PC-9 (cell line): Measurements from ENCODE around the gene CDYL2. TPM values are rescaled to one million over a fixed set of nuclear protein-coding genes. Genes with fewer than 3 reads are reported as not detected.

Source experiments
- BruUV-seq: library from RNA; stranded (reverse); fragments of 400-500 nt; replicated peaks from 2 replicates; lab custom pipeline; 2021; lab: Mats Ljungman, UMichigan
- CTCF ChIA-PET: fragments of 300-600 bp; sonication (Branson Sonifier 250); formaldehyde crosslinking; loops from one replicate; lab custom pipeline; 2022; ENCODE audit warnings: antibody characterized with exemption; lab: Charles Lee
- POLR2A ChIA-PET: fragments of 300-600 bp; sonication (Branson Sonifier 250); formaldehyde crosslinking; loops from one replicate; lab custom pipeline; 2022; ENCODE audit warnings: antibody characterized with exemption; ENCODE audit not compliant: unreplicated experiment; lab: Charles Lee
- DNase-seq, 2 experiments: peaks; one replicate each; pipeline versions ENCODE4 v3.0.0 to v3.0.0-alpha.2; 2015 to 2022; ENCODE audit warnings: mixed read lengths in 1 of 2
- H2AFZ ChIP-seq: fragments of 200-600 bp; sonication (generic); 2 replicates; pipeline ENCODE4 v1.8.1; 2017; ENCODE audit warnings: antibody characterized with exemption
- H3F3A ChIP-seq: fragments of 200-600 bp; sonication (generic); 2 replicates; pipeline ENCODE4 v1.8.1; 2017; ENCODE audit warnings: antibody characterized with exemption, mild to moderate bottlenecking, low read depth; ENCODE audit not compliant: insufficient read depth
- H3K27ac ChIP-seq: fragments of 200-600 bp; sonication (generic); 2 replicates; pipeline ENCODE4 v1.6.1; 2016; ENCODE audit warnings: mixed run types
- H3K27me3 ChIP-seq: fragments of 200-600 bp; sonication (generic); 2 replicates; pipeline ENCODE4 v1.6.1; 2016; ENCODE audit warnings: low read depth, mixed run types; ENCODE audit not compliant: insufficient read depth
- H3K36me3 ChIP-seq: fragments of 200-600 bp; sonication (generic); 2 replicates; pipeline ENCODE4 v1.6.1; 2016; ENCODE audit warnings: low read depth, mixed run types
- H3K4me1 ChIP-seq: fragments of 200-600 bp; sonication (generic); replicated peaks from 2 replicates; pipeline ENCODE4 v1.6.1; 2016; ENCODE audit warnings: mixed run types; ENCODE audit not compliant: insufficient read depth
- H3K4me2 ChIP-seq: fragments of 200-600 bp; sonication (generic); 2 replicates; pipeline ENCODE4 v1.6.1; 2017; ENCODE audit warnings: mixed run types
- H3K4me3 ChIP-seq: fragments of 200-600 bp; sonication (generic); 2 replicates; pipeline ENCODE4 v1.6.1; 2016; ENCODE audit warnings: mixed run types
- H3K79me2 ChIP-seq: fragments of 200-600 bp; sonication (generic); 2 replicates; pipeline ENCODE4 v1.6.1; 2017; ENCODE audit warnings: low read depth, mixed run types
- H3K9me2 ChIP-seq: fragments of 200-600 bp; sonication (generic); 2 replicates; pipeline ENCODE4 v1.8.1; 2017; ENCODE audit warnings: mild to moderate bottlenecking; ENCODE audit not compliant: insufficient read depth
- H3K9me3 ChIP-seq: fragments of 200-600 bp; sonication (generic); 2 replicates; pipeline ENCODE4 v1.8.1; 2016; ENCODE audit warnings: low read depth; ENCODE audit not compliant: insufficient read depth
- H4K20me1 ChIP-seq: fragments of 200-600 bp; sonication (generic); 2 replicates; pipeline ENCODE4 v1.8.1; 2017; ENCODE audit not compliant: insufficient read depth
- EZH2 ChIP-seq: fragments of 200-600 bp; sonication (generic); IDR thresholded peaks from 2 replicates; pipeline ENCODE4 v1.8.0; 2017; ENCODE audit warnings: antibody characterized with exemption, low read depth
- intact Hi-C: fragments of 100-400 bp; cut with micrococcal nuclease; formaldehyde crosslinking; loops from one replicate; pipeline ENCODE4 v1.10.0; 2022; ENCODE audit not compliant: unreplicated experiment
- total RNA-seq: library from RNA; stranded (reverse); gene quantifications from 2 replicates; pipeline ENCODE4 v1.2.3, GENCODE V29; 2021
- TF ChIP-seq, protein P1 (sequence below): fragments of 200-600 bp; sonication (generic); conservative IDR thresholded peaks from 2 replicates; pipeline ENCODE4 v1.6.1; 2017; ENCODE audit warnings: mixed run types, antibody characterized with exemption, mild to moderate bottlenecking, moderate library complexity

The CDYL2 gene
- total RNA-seq, 1 experiment from 2014 or later, result 3.3 TPM

DNA sequence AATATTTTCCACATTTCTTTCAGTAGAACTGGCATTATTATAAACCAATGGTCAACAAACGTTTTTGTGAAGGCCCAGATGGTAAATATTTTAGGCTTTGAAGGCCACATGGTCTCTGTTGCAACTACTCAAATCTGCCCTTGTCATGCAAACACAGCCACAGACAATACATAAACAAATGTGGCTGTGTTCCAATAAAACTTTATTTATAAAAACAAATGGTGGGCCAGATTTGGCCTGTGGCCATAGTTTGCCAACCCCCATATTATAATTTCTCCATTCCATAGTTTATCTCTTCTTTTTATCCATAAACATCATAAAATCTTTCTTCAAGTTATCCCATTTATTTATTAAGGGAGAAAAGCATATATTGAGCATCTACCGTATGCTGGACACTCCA, 98.8 kb downstream of the CDYL2 start:
- Histone ChIP-seq H2AFZ (no peak overlapping the region), H3K9me2 (no peaks in the 10 kb centered on the region), H4K20me1 (no peaks in the 10 kb centered on the region), H3F3A (no peaks in the 10 kb centered on the region), H3K9me3 (no peaks in the 10 kb centered on the region), H3K27me3 (peaks cover 5% of the 10 kb centered on the region; the same call in 1 of the 2 replicates), H3K36me3 (no peaks in the 10 kb centered on the region), H3K4me3 (no peak overlapping the region), H3K27ac (no peak overlapping the region), H3K4me1 (no peaks in the 10 kb centered on the region), H3K79me2 (no peaks in the 10 kb centered on the region), H3K4me2 (no peak overlapping the region)
- BruUV-seq, result no TSS peak
- TF ChIP-seq EZH2, result no peak
- TF ChIP-seq, protein P1, sequence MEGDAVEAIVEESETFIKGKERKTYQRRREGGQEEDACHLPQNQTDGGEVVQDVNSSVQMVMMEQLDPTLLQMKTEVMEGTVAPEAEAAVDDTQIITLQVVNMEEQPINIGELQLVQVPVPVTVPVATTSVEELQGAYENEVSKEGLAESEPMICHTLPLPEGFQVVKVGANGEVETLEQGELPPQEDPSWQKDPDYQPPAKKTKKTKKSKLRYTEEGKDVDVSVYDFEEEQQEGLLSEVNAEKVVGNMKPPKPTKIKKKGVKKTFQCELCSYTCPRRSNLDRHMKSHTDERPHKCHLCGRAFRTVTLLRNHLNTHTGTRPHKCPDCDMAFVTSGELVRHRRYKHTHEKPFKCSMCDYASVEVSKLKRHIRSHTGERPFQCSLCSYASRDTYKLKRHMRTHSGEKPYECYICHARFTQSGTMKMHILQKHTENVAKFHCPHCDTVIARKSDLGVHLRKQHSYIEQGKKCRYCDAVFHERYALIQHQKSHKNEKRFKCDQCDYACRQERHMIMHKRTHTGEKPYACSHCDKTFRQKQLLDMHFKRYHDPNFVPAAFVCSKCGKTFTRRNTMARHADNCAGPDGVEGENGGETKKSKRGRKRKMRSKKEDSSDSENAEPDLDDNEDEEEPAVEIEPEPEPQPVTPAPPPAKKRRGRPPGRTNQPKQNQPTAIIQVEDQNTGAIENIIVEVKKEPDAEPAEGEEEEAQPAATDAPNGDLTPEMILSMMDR, result no peak
- CTCF ChIA-PET, result no interaction called here
- intact Hi-C loops, result no loop called here
- no peak for DNase-seq
- POLR2A ChIA-PET, result no interaction called here

DNA sequence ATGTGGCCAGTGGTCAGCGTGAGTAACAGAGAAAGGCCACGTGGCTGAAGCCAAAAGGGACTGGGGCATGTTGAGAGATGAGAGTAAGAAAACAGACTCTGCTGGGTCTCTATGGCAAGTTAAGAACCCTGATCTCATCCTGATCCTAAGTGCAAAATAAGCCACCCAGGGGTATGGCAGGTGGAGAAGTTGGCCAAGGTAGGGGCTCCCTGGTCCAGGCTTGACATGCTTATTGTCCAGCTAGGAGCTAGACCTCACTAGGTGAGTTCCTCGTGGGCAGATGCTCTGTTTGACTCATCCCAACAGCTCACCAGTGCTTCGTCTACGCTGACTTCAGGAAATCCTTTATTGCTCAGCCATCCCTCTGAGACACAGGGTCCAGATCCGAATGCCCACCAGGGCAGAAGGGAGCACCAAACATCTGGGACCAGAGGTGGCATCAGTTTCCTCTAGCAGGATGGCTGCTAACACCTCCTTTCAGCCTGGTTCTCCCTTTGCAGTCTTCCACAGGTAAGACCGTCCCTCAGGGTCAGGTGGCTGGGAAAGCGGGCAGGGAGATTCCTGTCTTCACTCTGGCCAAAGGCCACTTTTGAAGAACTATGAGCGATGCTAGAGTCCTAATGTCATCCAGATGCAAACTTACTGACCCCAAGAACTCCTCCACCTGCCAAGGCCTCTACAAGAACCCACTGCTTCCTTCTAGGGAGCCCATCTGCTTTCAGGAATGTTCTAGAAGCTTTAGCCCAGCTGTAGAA, 99.5 kb downstream of the CDYL2 start:
- no peak overlapping the region for H3K27ac ChIP-seq
- no peaks in the 10 kb centered on the region for H4K20me1 ChIP-seq
- H3F3A ChIP-seq, result no peaks in the 10 kb centered on the region
- BruUV-seq, result no TSS peak
- no peak for TF ChIP-seq EZH2
- TF ChIP-seq, protein P1, result no peak
- DNase-seq, result no peak
- H3K4me3 ChIP-seq, result no peak overlapping the region
- no peaks in the 10 kb centered on the region for H3K36me3 ChIP-seq
- peaks cover 9% of the 10 kb centered on the region; the same call in 1 of the 2 replicates for H3K27me3 ChIP-seq
- no peaks in the 10 kb centered on the region for H3K79me2 ChIP-seq
- intact Hi-C loops, result no loop called here
- no peaks in the 10 kb centered on the region for H3K9me2 ChIP-seq
- ChIA-PET POLR2A (no interaction called here), CTCF (no interaction called here)
- no peak overlapping the region for H2AFZ ChIP-seq
- H3K4me2 ChIP-seq, result no peak overlapping the region
- no peaks in the 10 kb centered on the region for H3K4me1 ChIP-seq
- no peaks in the 10 kb centered on the region for H3K9me3 ChIP-seq

DNA sequence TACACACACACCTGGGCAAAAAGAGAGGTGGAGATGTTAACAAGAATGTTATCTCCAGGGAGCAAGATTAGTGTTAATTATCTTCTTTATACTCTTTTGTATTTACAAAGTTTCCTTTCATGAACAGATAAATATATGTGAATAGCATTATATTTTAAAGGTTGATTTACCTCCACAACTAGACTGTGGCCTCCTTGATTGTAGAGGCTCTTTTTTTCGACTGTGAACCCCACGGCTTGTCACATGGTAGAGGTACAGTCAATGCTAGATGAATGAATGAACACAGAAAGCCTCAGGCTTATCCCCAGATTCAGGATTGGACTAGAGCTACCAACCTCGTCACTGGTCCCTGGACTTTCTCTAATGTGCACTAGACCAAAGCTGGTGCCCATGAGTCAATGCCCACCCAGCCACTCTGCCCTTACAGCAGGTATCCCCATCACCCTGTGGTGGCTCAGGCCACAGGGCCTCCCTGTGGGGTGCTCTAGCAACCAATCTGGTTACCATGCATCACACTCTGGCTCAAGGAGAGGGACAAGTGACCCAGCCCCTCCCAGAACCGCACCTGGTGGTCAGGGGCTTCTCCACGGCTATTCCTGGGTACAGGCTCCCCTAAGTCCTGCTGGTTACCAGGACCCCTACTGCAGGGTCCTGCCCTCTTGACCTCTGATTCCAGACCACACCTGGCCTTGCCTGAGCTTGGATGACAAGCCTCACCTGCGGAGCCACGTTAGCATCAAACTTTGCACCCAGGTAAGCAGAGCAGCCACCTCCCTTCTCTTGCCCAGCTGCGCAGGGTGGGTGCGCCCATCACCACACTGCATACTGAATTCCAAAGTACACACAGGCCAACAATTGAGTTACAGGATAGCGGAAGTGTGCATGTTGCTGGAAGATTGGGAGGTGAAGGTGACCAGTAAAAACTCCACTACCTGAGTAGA, 101.0 kb downstream of the CDYL2 start:
- Histone ChIP-seq H4K20me1 (no peaks in the 10 kb centered on the region), H2AFZ (no peak overlapping the region), H3K27ac (no peak overlapping the region), H3K4me1 (no peaks in the 10 kb centered on the region), H3K4me3 (no peak overlapping the region), H3K79me2 (no peaks in the 10 kb centered on the region), H3K27me3 (peaks cover 9% of the 10 kb centered on the region; the same call in 1 of the 2 replicates), H3K4me2 (no peak overlapping the region), H3K9me3 (no peaks in the 10 kb centered on the region), H3K9me2 (no peaks in the 10 kb centered on the region), H3F3A (no peaks in the 10 kb centered on the region), H3K36me3 (no peaks in the 10 kb centered on the region)
- intact Hi-C loops, result no loop called here
- DNase-seq, result no peak
- TF ChIP-seq, protein P1, result no peak
- BruUV-seq, result no TSS peak
- ChIA-PET CTCF (no interaction called here), POLR2A (no interaction called here)
